Hepatic stellate cell (primary cell): ENCODE measurements around the gene FAM107B.

Experiments
- DNase-seq: peaks from one replicate; pipeline ENCODE4 v3.0.0; 2011; ENCODE audit warnings: low spot score

The FAM107B gene

GRCh38 chr10:14776546-14776945 lies 1.8 kb upstream of the FAM107B start:
- no peak for DNase-seq

GRCh38 chr10:14775656-14776055 lies 959 bp upstream of the FAM107B start:
- DNase-seq, result no peak

- DNase-seq, result no peak
Measured at GRCh38 chr10:14774214-14774580, 500 bp downstream of the FAM107B start.

- DNase-seq, result no peak
Measured at GRCh38 chr10:14773551-14774213, 1.0 kb downstream of the FAM107B start.

- no peak for DNase-seq
Measured at GRCh38 chr10:14772399-14772798, 2.3 kb downstream of the FAM107B start.

GRCh38 chr10:14770927-14771326 lies 3.8 kb downstream of the FAM107B start:
- DNase-seq, result no peak

- no peak for DNase-seq
Measured at GRCh38 chr10:14761372-14761771, 13.3 kb downstream of the FAM107B start.

GRCh38 chr10:14758994-14759664 lies 15.6 kb downstream of the FAM107B start:
- no peak for DNase-seq

GRCh38 chr10:14758451-14758850 lies 16.2 kb downstream of the FAM107B start:
- DNase-seq, result no peak

GRCh38 chr10:14757986-14758385 lies 16.7 kb downstream of the FAM107B start:
- DNase-seq, result no peak

- DNase-seq, result no peak
Measured at GRCh38 chr10:14757394-14757793, 17.3 kb downstream of the FAM107B start.

GRCh38 chr10:14753441-14753840 lies 21.3 kb downstream of the FAM107B start:
- no peak for DNase-seq

GRCh38 chr10:14751921-14752320 lies 22.8 kb downstream of the FAM107B start:
- peak; percentile 14 for DNase-seq

GRCh38 chr10:14751014-14751896 lies 23.4 kb downstream of the FAM107B start:
- no peak for DNase-seq

GRCh38 chr10:14749070-14749809 lies 25.5 kb downstream of the FAM107B start:
- DNase-seq, result no peak

GRCh38 chr10:14748441-14748840 lies 26.3 kb downstream of the FAM107B start:
- DNase-seq, result no peak

GRCh38 chr10:14742815-14743214 lies 31.9 kb downstream of the FAM107B start:
- DNase-seq, result no peak

- DNase-seq, result no peak
Measured at GRCh38 chr10:14742382-14742781, 32.3 kb downstream of the FAM107B start.

GRCh38 chr10:14740684-14741247 lies 33.9 kb downstream of the FAM107B start:
- peak; percentile 22 for DNase-seq

- no peak for DNase-seq
Measured at GRCh38 chr10:14737808-14738545, 36.7 kb downstream of the FAM107B start.

- peak; percentile 59 for DNase-seq
Measured at GRCh38 chr10:14736600-14737081, 38.1 kb downstream of the FAM107B start.
